Left ventricle myocardium superior (tissue), 1 donor: ENCODE data around the gene CCDC188. TPM values are rescaled to one million over a fixed set of nuclear protein-coding genes. Genes with fewer than 3 reads are reported as not detected.

Experiments
- ATAC-seq: fragments of 200-7000 bp; cut with Tn5 transposase; one replicate; pipeline ENCODE4 v1.9.1; 2020; ENCODE audit warnings: mild to moderate bottlenecking, moderate library complexity
- DNase-seq: peaks from one replicate; pipeline ENCODE4 v3.0.0-alpha.2; 2020
- intact Hi-C: fragments of 100-400 bp; cut with micrococcal nuclease; formaldehyde crosslinking; loops from one replicate; pipeline ENCODE4 v1.11.0; 2022
- total RNA-seq: library from RNA; stranded (reverse); fragmentation: NEBNext Ultra II Directional; extraction: Animal tissue kit (Norgen Biotek cat#: 25700); gene quantifications from one replicate; pipeline ENCODE4 v1.2.1, GENCODE V29; 2021
- donor health status: DM: no; HTN: yes; CAD: no; lungs with severe emphysema.

The CCDC188 gene
- total RNA-seq, 1 donor from 2014 or later, result 0.27 TPM

DNA sequence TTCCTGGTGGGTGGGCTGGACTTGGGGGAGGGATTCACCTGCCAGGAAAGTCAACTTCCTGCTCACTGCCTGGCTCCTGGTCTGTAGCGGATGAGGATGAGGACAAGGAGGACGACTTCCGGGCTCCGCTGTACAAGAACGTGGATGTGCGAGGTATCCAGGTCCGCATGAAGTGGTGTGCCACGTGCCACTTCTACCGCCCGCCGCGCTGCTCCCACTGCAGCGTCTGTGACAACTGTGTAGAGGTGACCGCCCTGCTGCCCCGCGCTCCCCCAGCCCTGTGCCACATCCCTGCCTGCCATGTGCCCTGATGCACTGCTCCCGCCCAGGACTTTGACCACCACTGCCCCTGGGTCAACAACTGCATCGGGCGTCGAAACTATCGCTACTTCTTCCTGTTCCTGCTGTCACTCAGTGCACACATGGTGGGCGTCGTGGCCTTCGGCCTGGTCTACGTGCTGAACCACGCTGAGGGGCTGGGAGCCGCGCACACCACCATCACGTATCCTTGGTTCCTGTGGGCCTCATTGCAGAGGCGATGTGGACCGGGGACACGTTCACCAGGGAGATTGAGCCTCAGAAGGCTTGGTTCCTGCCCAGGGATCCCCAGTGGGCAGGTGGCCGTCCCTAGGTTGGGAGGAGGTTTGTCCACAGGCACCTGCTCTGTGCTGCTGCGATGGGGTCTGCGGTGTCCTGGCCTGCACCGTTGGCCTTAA is 11.3 kb downstream of the CCDC188 start:
- no peak for DNase-seq
- ATAC-seq, result no peak
- intact Hi-C loops, result no loop called here

GRCh38 chr22:20138868-20139267 is 12.0 kb downstream of the CCDC188 start:
- intact Hi-C loops, result no loop called here
- ATAC-seq, result peak; percentile 10
- no peak for DNase-seq

- ATAC-seq (peak; percentile 45), DNase-seq (no peak)
- intact Hi-C loops, result no loop called here
These were observed 12.5 kb downstream of the CCDC188 start for GRCh38 chr22:20138417-20138738.

DNA sequence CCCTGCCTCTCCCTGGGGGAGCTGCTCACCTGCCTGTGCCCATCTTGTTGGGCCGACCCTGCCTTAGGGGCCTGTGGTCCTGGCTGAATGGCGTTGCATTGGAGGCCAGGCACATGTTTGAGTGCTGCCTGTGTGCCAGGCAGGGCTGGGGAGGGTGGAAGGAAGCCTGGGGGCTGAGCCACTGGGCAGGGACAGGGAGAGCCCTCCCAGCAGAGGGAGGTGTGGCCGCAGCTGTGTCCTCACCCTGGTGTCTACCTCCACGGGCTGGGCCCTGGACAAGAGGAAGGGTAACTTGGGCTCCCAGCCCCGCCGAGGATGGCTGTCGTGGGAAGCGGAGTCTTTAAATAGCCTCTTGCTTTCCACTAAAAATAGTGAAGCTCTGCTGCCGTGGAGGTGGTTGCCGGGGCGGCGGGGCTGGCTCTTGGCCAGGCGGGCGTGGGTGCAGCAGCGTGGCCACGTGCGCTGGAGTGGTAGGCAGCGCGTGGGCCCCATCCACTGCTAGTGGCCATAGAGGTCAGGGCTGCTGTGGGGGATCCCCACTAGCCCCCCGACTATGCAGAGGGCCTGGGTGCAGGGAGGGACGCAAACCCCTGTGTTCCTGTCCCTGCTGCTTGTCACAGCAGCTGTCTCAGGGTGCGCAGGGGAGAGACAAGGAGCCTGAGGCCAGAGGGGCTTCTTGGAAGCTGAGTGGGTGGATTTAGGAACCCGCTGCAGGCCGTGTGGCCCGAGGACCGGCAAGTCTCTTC is 13.0 kb downstream of the CCDC188 start:
- intact Hi-C loops, result no loop called here
- peak; percentile 79 for ATAC-seq
- DNase-seq, result peak; percentile 81

DNA sequence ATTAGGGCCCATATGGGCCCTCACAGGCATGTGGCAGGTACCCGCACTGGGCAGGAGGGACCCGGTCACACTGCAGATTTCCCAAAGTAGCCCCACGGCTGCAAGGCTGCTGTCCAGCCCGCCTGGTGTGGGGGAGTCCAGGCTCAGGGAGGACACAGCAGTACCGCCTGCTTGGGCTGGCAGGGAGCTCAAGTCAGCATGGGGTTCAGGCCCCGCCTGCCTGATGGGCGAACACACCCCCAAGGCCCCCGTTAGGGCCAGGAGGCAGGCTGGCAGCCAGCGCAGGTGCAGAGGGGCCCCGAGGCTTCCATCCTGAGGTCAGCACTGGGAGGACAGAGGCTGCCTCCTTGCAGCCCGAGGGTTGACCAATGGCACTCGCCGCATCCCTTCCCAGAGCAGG is 13.7 kb downstream of the CCDC188 start:
- intact Hi-C loops, result no loop called here
- ATAC-seq, result no peak
- no peak for DNase-seq

- no peak for DNase-seq
- ATAC-seq, result no peak
- intact Hi-C loops, result no loop called here
These were observed 14.3 kb downstream of the CCDC188 start for GRCh38 chr22:20136603-20136873.

DNA sequence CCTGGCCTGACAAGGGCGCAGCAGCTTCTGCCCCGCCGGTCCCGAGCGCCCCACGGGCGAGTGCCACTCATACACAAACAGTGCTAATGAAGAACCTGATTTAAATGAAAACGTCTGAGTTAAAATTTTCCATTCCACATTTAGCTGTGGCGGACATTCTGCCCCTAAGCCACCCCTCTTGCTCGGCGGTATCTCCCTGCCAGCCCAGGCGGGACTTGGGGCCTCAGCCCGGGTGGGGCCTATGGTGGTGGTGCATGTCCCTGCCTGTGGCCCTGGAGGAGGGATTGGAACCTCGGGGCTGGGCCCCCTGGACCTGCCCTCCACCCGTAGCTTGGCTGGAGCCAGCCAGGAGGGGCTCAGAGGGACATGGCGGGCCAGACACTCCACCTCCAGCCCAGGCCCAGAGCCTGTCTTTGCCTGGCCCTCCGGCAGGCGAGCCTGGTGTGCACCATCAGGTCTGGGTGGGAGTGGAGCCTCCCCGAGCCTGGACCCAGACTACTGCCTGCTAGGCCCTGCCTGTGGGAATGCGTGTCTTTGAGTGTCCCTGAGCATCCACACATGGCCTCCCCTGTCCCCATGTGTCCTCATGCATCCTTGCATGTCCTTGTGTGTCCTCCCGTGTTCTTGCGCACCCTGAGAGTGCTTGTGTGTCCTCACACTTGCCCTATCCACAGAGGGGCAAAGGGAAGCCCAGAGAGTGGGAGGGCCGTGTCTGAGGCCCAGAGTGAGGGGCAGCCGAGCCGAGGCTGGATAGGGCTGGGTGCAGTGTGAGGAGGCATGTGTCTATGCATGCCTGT is 14.9 kb downstream of the CCDC188 start:
- intact Hi-C loops, result no loop called here
- ATAC-seq, result no peak
- DNase-seq, result no peak

GRCh38 chr22:20135265-20135664 is 15.6 kb downstream of the CCDC188 start:
- ATAC-seq, result no peak

GRCh38 chr22:20133930-20134549 is 16.8 kb downstream of the CCDC188 start:
- intact Hi-C loops, result no loop called here
- ATAC-seq, result no peak
- DNase-seq, result no peak

More at GRCh38 chr22:20135265-20135664, 15.6 kb downstream of the CCDC188 start:
- DNase-seq, result no peak
- intact Hi-C loops, result no loop called here

GRCh38 chr22:20132686-20133246 is 18.1 kb downstream of the CCDC188 start:
- ATAC-seq, result no peak
- DNase-seq, result no peak
- intact Hi-C loops, result no loop called here

GRCh38 chr22:20131859-20132685 is 18.8 kb downstream of the CCDC188 start:
- intact Hi-C loops, result no loop called here
- DNase-seq, result peak; percentile 70
- ATAC-seq, result no peak

GRCh38 chr22:20131597-20131858 is 19.3 kb downstream of the CCDC188 start, which contains the start of gene ZDHHC8:
TSS of gene ZDHHC8 (plus strand) at chr22:20131804. CDS start at chr22:20131948, 144 bp downstream.
- DNase-seq, result peak; percentile 71
- intact Hi-C loops, result no loop called here
- ATAC-seq, result peak; percentile 66

DNA sequence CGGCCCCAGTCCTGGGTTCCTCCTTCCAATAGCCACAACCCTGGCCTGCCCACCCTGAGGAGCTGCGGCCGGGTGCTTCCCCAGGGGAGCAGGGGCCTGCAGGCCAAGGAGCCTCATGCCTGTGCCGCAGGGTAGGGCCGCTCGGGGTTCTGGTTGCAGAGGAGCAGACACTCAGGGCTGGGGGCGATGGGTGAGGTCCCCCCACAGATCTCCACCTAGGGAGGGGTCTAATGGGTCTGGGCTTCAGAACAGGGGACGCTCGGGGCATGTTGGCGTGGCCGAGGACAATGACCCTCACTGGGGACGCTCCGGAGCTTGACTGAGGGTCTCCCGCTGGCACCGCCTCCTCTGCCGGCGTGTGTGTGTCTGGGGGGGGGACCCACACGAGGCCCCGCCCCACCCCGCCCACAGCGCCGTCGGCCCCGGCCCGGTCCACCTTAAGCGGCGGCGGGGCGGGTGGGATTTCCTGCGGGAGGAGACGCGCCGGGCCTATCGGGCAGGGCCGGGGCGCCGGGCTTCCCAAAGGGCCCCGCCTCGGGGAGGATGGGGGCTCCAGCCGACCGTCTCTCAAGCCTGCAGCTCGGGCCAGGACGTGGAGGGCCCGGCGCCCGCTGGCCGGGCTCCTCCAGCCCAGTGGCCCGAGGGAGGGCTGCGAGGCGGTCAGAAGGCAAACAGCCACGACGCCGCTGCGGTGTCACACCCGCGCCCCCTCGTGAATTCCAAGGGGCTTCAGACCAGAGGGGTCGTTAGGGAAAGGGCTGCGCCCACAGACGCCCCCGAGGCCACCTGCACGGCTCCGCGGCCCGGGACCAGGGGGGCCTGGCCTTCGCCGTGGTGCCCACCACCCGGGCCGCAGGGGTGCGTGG is 19.9 kb downstream of the CCDC188 start:
- peak; percentile 91 for ATAC-seq
- DNase-seq, result peak; percentile 96
- intact Hi-C loops, result no loop called here

DNA sequence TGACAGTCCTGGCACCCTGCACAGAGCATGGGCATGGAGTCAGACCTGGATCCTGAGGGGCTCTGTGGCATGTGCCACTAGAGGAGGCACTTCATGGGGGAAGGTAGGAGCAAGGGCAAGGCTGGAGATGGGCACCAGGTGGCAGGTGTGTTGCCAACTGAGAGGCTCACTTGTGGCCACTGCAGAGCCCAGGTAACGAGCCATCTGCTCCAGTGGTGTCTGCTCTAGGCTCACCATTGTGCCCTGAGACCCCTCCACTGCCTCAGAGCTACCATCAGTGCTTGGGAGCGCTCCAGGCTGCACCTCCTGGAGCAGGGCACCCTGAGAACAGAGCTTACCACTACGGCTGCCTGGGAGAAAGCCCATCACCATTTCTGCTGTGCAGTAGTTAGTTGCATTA is 20.5 kb downstream of the CCDC188 start:
- intact Hi-C loops, result no loop called here
- DNase-seq (no peak), ATAC-seq (no peak)

DNA sequence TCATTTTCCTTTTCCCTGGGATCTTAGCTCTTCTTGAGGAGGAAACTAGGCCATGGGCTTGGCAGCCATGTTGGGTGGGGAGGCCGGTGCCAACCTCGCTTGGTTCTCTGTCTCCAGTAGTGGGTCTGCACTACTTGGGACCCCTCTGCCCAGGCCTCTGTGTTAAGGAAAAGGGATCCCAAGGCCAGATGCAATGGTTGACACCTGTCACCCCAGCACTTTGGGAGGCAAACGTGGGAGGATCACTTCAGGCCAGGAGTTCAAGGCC is 21.2 kb downstream of the CCDC188 start:
- intact Hi-C loops, result no loop called here
- ATAC-seq, result no peak

GRCh38 chr22:20128902-20129746 is 21.7 kb downstream of the CCDC188 start:
- ATAC-seq, result no peak
- DNase-seq, result no peak
- intact Hi-C loops, result no loop called here

More for the DNA sequence above, 21.2 kb downstream of the CCDC188 start:
- no peak for DNase-seq

DNA sequence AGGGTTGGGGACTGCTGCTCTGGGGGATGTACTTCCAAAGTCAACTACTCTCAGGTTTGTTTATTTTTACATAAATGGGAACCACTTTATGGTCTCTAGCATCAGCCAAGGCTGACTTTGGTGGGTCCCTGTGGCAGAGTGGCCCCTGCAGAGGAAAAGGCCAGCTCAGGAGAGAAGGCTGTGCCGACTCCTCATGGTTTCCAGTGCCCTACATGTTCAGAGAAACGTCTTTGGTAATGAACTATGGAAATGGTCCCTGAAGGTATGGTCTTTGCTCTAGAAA is 22.3 kb downstream of the CCDC188 start:
- ATAC-seq, result no peak
- no peak for DNase-seq
- intact Hi-C loops, result no loop called here
